Activated CD4-positive, alpha-beta T cell treated with anti-CD3 and anti-CD28 coated beads for 36 hours (primary cell): ENCODE measurements around the gene DKK3. TPM values are rescaled to one million over a fixed set of nuclear protein-coding genes. Genes with fewer than 3 reads are reported as not detected.

ENCODE experiments used
- ATAC-seq: fragments of 200-7000 bp; cut with Tn5 transposase; one replicate; pipeline ENCODE4 v1.10.0; 2021; ENCODE audit warnings: mild to moderate bottlenecking, moderate library complexity
- CTCF ChIA-PET: fragments of 350-600 bp; sonication (Branson Sonifier 250); formaldehyde crosslinking; loops from one replicate; lab custom pipeline; 2021; ENCODE audit warnings: antibody characterized with exemption; lab: Charles Lee
- POLR2A ChIA-PET: fragments of 350-600 bp; sonication (Branson Sonifier 250); formaldehyde crosslinking; loops from one replicate; lab custom pipeline; 2021; ENCODE audit warnings: antibody characterized with exemption, inconsistent platforms; lab: Charles Lee
- DNase-seq: peaks from one replicate; pipeline ENCODE4 v3.0.0-alpha.2; 2020
- H3K27ac Mint-ChIP-seq: one replicate; pipeline ENCODE4 v1.8.0; 2021; ENCODE audit warnings: mixed read lengths
- H3K27me3 Mint-ChIP-seq: one replicate; pipeline ENCODE4 v1.8.0; 2021; ENCODE audit warnings: mixed read lengths
- H3K36me3 Mint-ChIP-seq: one replicate; pipeline ENCODE4 v1.8.0; 2021; ENCODE audit warnings: low read depth, mixed read lengths
- H3K4me1 Mint-ChIP-seq: one replicate; pipeline ENCODE4 v1.8.0; 2021; ENCODE audit warnings: mixed read lengths
- H3K4me3 Mint-ChIP-seq: one replicate; pipeline ENCODE4 v1.8.0; 2021; ENCODE audit warnings: mild to moderate bottlenecking, moderate library complexity, mixed read lengths
- H3K9me3 Mint-ChIP-seq: one replicate; pipeline ENCODE4 v1.8.0; 2021; ENCODE audit warnings: low read depth, mixed read lengths
- intact Hi-C, 2 experiments: fragments of 100-400 bp; cut with DNase I in 1 of 2; cut with micrococcal nuclease in 1 of 2; formaldehyde crosslinking; loops; one replicate each; pipeline versions ENCODE4 v1.14.2 to v1.15.1; 2022 to 2024; cut with DNase I, micrococcal nuclease
- total RNA-seq, 2 experiments: library from RNA; stranded (reverse); gene quantifications; one replicate each; pipeline ENCODE4 v1.2.3, GENCODE V29; 2021

The DKK3 gene
- total RNA-seq, 2 experiments from 2014 or later, result not detected

GRCh38 chr11:12015486-12015885, 7.1 kb upstream of the DKK3 start:
- H3K9me3 Mint-ChIP-seq, result no peaks in the 10 kb centered on the region
- intact Hi-C loops, result no loop called here
- H3K27me3 Mint-ChIP-seq, result peaks cover 23% of the 10 kb centered on the region
- ATAC-seq, result no peak
- ChIA-PET CTCF (no interaction called here), POLR2A (no interaction called here)
- no peaks in the 10 kb centered on the region for H3K36me3 Mint-ChIP-seq
- DNase-seq, result no peak
- H3K4me3 Mint-ChIP-seq, result no peak overlapping the region
- no peak overlapping the region for H3K27ac Mint-ChIP-seq
- H3K4me1 Mint-ChIP-seq, result no peaks in the 10 kb centered on the region

- Mint-ChIP-seq H3K9me3 (no peaks in the 10 kb centered on the region), H3K4me3 (no peak overlapping the region), H3K4me1 (peaks cover 5% of the 10 kb centered on the region), H3K27ac (no peak overlapping the region), H3K36me3 (no peaks in the 10 kb centered on the region), H3K27me3 (peaks cover 33% of the 10 kb centered on the region)
- intact Hi-C loops, result no loop called here
- ChIA-PET CTCF (no interaction called here), POLR2A (no interaction called here)
- DNase-seq (no peak), ATAC-seq (no peak)
These were observed 5.4 kb upstream of the DKK3 start for GRCh38 chr11:12013781-12014180.

- Mint-ChIP-seq H3K9me3 (no peaks in the 10 kb centered on the region), H3K4me1 (peaks cover 11% of the 10 kb centered on the region), H3K36me3 (no peaks in the 10 kb centered on the region), H3K27me3 (peaks cover 62% of the 10 kb centered on the region), H3K27ac (no peak overlapping the region), H3K4me3 (peak overlapping the region; percentile 46)
- intact Hi-C loops, result no loop called here
- ChIA-PET POLR2A (no interaction called here), CTCF (interaction anchor here (0.5 to 1.0 kb wide), 3 partner anchors 9 to 890 kb away, joined by 3 read pairs; no protein-coding TSS in a partner anchor)
- DNase-seq, result no peak
- ATAC-seq, result no peak
These were observed 1.3 kb upstream of the DKK3 start for GRCh38 chr11:12009617-12010321.

GRCh38 chr11:12008790-12009616, 577 bp upstream of the DKK3 start:
- CTCF ChIA-PET, result interaction anchor here (1.0 kb wide), 1 partner anchor 10 kb away, joined by 3 read pairs; no protein-coding TSS in a partner anchor
- intact Hi-C loops, result no loop called here
- Mint-ChIP-seq H3K27ac (no peak overlapping the region), H3K4me3 (peak overlapping the region; percentile 55), H3K36me3 (no peaks in the 10 kb centered on the region), H3K9me3 (no peaks in the 10 kb centered on the region), H3K27me3 (peaks cover 66% of the 10 kb centered on the region), H3K4me1 (peaks cover 11% of the 10 kb centered on the region)
- peak; percentile 19 for ATAC-seq
- peak; percentile 11 for DNase-seq
- POLR2A ChIA-PET, result no interaction called here

GRCh38 chr11:12007230-12007593, 1.2 kb downstream of the DKK3 start:
- Mint-ChIP-seq H3K36me3 (no peaks in the 10 kb centered on the region), H3K27me3 (peaks cover 65% of the 10 kb centered on the region), H3K27ac (no peak overlapping the region), H3K4me3 (no peak overlapping the region), H3K4me1 (peaks cover 11% of the 10 kb centered on the region), H3K9me3 (no peaks in the 10 kb centered on the region)
- ATAC-seq, result no peak
- CTCF ChIA-PET, result interaction anchor here (1.0 kb wide), 1 partner anchor 17 kb away, joined by 3 read pairs; no protein-coding TSS in a partner anchor
- POLR2A ChIA-PET, result interaction anchor here (0.6 kb wide), 1 partner anchor 36 kb away, joined by 3 read pairs; no protein-coding TSS in a partner anchor
- intact Hi-C loops, result no loop called here
- no peak for DNase-seq

GRCh38 chr11:12006552-12007229, 1.7 kb downstream of the DKK3 start:
- ChIA-PET CTCF (interaction anchor here (0.9 to 1.0 kb wide), 2 partner anchors 16 to 21 kb away, joined by 3 read pairs; no protein-coding TSS in a partner anchor), POLR2A (no interaction called here)
- Mint-ChIP-seq H3K27me3 (peaks cover 66% of the 10 kb centered on the region), H3K9me3 (no peaks in the 10 kb centered on the region), H3K4me1 (peaks cover 11% of the 10 kb centered on the region), H3K27ac (no peak overlapping the region), H3K4me3 (no peak overlapping the region), H3K36me3 (no peaks in the 10 kb centered on the region)
- intact Hi-C loops, result no loop called here
- no peak for DNase-seq
- no peak for ATAC-seq

- Mint-ChIP-seq H3K4me1 (peaks cover 11% of the 10 kb centered on the region), H3K4me3 (no peak overlapping the region), H3K9me3 (no peaks in the 10 kb centered on the region), H3K27ac (no peak overlapping the region), H3K27me3 (peaks cover 61% of the 10 kb centered on the region), H3K36me3 (no peaks in the 10 kb centered on the region)
- ChIA-PET POLR2A (no interaction called here), CTCF (interaction anchor here (0.7 to 2.2 kb wide), 5 partner anchors 15 to 990 kb away, joined by 3 to 8 read pairs (median 3); no protein-coding TSS in a partner anchor)
- no peak for DNase-seq
- intact Hi-C loops, result no loop called here
- no peak for ATAC-seq
These were observed 3.0 kb downstream of the DKK3 start for GRCh38 chr11:12005476-12005875.

GRCh38 chr11:12005061-12005460, 3.4 kb downstream of the DKK3 start:
- H3K36me3 Mint-ChIP-seq, result no peaks in the 10 kb centered on the region
- H3K4me3 Mint-ChIP-seq, result no peak overlapping the region

GRCh38 chr11:12003815-12004214, 4.6 kb downstream of the DKK3 start:
- intact Hi-C loops, result no loop called here

More at GRCh38 chr11:12005061-12005460, 3.4 kb downstream of the DKK3 start:
- H3K27ac Mint-ChIP-seq, result no peak overlapping the region
- ChIA-PET POLR2A (interaction anchor here (0.7 kb wide), 1 partner anchor 130 kb away, joined by 3 read pairs; no protein-coding TSS in a partner anchor), CTCF (interaction anchor here (0.5 to 2.2 kb wide), 7 partner anchors 14 to 1832 kb away, joined by 3 to 8 read pairs (median 3); no protein-coding TSS in a partner anchor)
- peaks cover 57% of the 10 kb centered on the region for H3K27me3 Mint-ChIP-seq
- intact Hi-C loops, result no loop called here
- DNase-seq, result no peak
- no peaks in the 10 kb centered on the region for H3K9me3 Mint-ChIP-seq
- ATAC-seq, result no peak
- peaks cover 11% of the 10 kb centered on the region for H3K4me1 Mint-ChIP-seq

GRCh38 chr11:12003336-12003735, 5.1 kb downstream of the DKK3 start:
- Mint-ChIP-seq H3K36me3 (no peaks in the 10 kb centered on the region), H3K4me3 (no peak overlapping the region), H3K27ac (no peak overlapping the region), H3K4me1 (peaks cover 11% of the 10 kb centered on the region), H3K27me3 (peaks cover 50% of the 10 kb centered on the region), H3K9me3 (no peaks in the 10 kb centered on the region)
- ChIA-PET POLR2A (no interaction called here), CTCF (interaction anchor here (0.6 to 1.0 kb wide), 2 partner anchors 24 to 201 kb away, joined by 3 read pairs; no protein-coding TSS in a partner anchor)
- ATAC-seq (no peak), DNase-seq (no peak)
- intact Hi-C loops, result no loop called here

More at GRCh38 chr11:12003815-12004214, 4.6 kb downstream of the DKK3 start:
- POLR2A ChIA-PET, result no interaction called here
- H3K27me3 Mint-ChIP-seq, result peaks cover 50% of the 10 kb centered on the region
- DNase-seq (no peak), ATAC-seq (no peak)
- no peak overlapping the region for H3K27ac Mint-ChIP-seq
- peaks cover 9% of the 10 kb centered on the region for H3K4me1 Mint-ChIP-seq
- no peaks in the 10 kb centered on the region for H3K9me3 Mint-ChIP-seq
- no peaks in the 10 kb centered on the region for H3K36me3 Mint-ChIP-seq
- CTCF ChIA-PET, result interaction anchor here (0.6 to 2.2 kb wide), 6 partner anchors 13 to 1840 kb away, joined by 3 to 8 read pairs (median 3); no protein-coding TSS in a partner anchor
- H3K4me3 Mint-ChIP-seq, result no peak overlapping the region

GRCh38 chr11:12001186-12001585, 7.2 kb downstream of the DKK3 start:
- peaks cover 36% of the 10 kb centered on the region for H3K27me3 Mint-ChIP-seq
- no peak overlapping the region for H3K27ac Mint-ChIP-seq
- intact Hi-C loops, result no loop called here
- DNase-seq (no peak), ATAC-seq (no peak)
- H3K9me3 Mint-ChIP-seq, result no peaks in the 10 kb centered on the region
- no peaks in the 10 kb centered on the region for H3K36me3 Mint-ChIP-seq
- peaks cover 11% of the 10 kb centered on the region for H3K4me1 Mint-ChIP-seq
- H3K4me3 Mint-ChIP-seq, result no peak overlapping the region
- ChIA-PET CTCF (interaction anchor here (0.7 kb wide), 1 partner anchor 288 kb away, joined by 3 read pairs; no protein-coding TSS in a partner anchor), POLR2A (no interaction called here)
